NCI-H226 (cell line): ENCODE results near the gene MAP4K3.
A peak's percentile ranks its signal among the peaks of the same experiment; 100 is the strongest.

Experiments used
- DNase-seq: peaks from one replicate; pipeline ENCODE4 v3.0.0-alpha.2; 2015

The MAP4K3 gene

DNA sequence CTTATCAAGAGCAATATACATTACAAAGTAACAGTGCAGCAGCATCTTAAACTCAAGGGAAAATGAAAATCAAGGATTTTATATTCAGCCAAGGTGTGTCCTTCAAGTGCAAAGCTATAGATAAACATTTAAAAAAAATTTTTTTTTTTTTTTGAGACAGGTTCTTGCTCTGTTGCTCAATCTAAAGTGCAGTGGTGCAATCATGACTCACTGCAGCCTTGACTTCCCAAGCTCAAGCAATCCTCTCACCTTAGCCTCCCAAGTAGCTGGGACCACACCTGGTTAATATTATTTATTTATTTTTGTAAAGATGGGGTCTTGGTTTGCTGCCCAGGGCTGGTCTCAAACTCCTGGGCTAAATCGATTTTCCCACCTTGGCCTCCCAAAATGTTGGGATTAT lies 202.3 kb downstream of the MAP4K3 start:
- DNase-seq = peak; percentile 14

GRCh38 chr2:39232141-39232540 lies 204.9 kb downstream of the MAP4K3 start:
- DNase-seq = no peak

- DNase-seq = no peak
Measured at GRCh38 chr2:39228413-39229209, 208.5 kb downstream of the MAP4K3 start.

- peak; percentile 45 for DNase-seq
Measured at GRCh38 chr2:39227628-39228412, 209.3 kb downstream of the MAP4K3 start.

DNA sequence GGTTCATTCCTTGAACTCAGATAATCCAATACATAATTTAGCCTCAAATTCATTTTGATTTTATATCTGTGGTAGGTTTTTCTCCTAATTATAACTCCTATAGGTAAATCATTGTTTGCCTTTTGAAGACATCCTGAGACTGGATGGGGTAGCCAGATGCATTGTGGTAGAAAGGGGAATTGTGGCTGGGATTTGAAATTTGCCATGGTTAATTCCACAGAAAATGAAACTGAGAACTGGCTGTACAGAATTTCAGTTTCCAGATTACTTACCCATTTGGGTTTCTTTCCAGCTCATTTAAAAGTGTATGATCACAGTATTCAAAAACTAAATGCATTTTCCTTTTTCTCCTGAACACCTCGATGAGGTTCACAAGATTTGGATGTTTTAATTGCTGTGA lies 211.5 kb downstream of the MAP4K3 start:
- no peak for DNase-seq

DNA sequence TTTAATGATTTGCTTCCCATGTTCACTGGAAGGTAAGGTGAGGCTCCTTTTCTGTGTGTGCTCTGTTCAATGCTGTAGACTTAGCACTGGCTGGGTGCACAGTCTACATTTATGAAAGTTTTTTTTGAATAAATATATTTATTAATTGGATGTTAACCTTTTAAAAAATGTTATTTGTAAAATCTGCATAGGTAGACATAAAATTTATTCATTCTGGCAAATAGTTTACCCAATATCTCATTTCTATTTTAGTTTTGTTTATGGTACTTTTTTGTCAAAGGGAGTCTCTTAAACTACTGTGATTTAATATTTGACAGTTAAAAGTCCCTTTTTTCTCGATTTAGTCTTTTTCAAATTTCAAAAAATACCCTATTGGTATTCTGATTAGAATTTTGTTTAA lies 213.2 kb downstream of the MAP4K3 start:
- no peak for DNase-seq

GRCh38 chr2:39221459-39221858 lies 215.6 kb downstream of the MAP4K3 start:
- no peak for DNase-seq

- DNase-seq = no peak
Measured at GRCh38 chr2:39220136-39220535, 216.9 kb downstream of the MAP4K3 start.

GRCh38 chr2:39218391-39218790 lies 218.7 kb downstream of the MAP4K3 start:
- DNase-seq = no peak

DNA sequence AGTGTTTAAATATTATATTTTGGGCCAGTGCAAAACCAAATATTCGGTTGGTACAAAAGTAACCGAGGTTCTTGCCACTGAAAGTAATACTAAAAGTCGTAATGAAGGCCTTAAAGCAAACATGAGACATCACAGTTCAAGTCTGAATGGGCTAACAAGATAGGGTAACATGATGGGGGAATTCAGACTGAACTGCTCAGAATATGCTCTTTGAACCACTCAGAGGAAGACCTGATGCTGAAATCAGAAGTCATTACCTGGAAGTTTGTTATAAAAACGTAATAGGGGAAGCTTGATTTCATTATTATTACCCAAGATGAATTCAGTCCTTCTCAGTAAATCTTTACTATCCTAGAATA lies 219.9 kb downstream of the MAP4K3 start:
- no peak for DNase-seq

DNA sequence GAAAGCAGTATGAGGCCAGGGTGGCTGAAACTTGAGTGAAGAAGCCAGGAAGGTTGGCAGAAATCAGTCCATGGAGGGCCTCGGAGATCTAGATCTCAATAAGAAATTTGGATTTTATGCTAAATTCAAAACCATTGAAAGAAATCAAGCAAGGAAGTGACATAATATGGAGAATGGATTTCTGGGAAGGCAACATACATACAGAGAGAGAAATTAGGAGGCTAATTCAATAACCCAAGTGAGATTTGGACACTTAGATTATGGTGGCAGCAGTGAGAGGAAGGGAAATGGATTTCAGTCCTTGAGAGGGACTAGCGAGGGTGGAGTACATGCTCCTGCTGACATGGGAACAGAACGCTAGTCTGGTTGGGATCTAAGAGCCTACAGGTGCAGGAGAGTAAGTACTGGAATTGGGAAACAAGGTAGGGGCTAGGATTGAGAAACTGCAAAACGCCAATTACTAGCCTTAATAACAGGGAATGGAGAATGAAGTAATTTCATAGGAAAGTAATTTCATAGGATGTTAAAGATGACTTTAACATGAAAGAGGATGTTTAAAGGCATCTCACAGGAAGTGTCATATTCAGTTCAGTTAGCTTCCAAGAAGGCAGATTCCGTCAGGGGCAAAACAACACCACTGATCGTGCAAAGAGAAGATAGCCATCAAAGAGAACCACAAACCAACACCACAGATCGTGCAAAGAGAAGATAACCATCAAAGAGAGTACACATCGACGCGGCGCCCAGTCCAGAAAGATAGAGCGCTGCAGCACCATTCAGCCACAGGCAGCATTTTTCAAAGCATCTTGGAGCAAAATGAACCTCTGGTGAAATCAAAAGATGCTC lies 220.5 kb downstream of the MAP4K3 start:
- no peak for DNase-seq

DNA sequence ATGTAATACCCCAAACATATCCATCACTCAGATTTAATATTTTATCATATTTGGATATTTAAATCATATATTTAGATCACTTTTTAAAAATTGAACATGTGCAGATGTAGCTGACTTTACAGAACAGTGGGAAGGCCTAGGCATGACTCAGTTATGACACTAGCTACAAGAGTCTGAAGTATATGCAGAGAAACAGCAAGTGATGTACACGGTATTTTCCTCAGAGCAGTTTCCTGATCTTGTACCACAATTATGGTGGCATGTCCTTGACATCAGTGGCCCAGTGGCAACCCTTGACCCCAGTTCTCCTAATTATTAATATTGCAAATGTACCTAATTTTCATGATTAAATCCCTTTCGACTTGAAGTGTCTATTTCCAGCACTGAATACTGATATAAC lies 221.5 kb downstream of the MAP4K3 start:
- no peak for DNase-seq

- DNase-seq = no peak
Measured at GRCh38 chr2:39213015-39213414, 224.1 kb downstream of the MAP4K3 start.

- DNase-seq = no peak
Measured at GRCh38 chr2:39210846-39211245, 226.2 kb downstream of the MAP4K3 start.

- no peak for DNase-seq
Measured at GRCh38 chr2:39203382-39203781, 233.7 kb downstream of the MAP4K3 start.

- DNase-seq = no peak
Measured at GRCh38 chr2:39202639-39203369, 234.3 kb downstream of the MAP4K3 start.
